ENCODE data around the gene MYO18A.

Gene MYO18A

DNA sequence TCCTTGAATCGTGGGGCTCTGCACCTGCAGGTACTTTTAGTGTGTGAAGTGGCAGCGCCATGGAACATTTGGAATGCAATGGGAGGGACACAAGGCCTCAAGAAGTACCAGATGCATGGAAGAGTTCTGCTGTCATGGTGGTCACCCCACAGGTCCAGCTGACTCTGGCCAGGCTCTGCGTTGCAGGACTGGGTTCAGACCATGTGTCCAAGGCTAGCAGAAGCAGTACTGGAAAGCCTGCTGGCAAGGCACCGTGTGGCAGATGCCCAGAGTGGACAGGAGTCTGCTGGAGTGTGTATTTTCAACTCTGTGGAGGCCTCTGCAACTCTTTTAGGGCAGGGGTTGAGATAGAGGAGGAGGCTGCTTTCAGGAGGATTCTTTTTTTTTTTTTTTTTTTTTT, 135.2 kb downstream of the MYO18A start:
- no peak for DNase-seq

DNA sequence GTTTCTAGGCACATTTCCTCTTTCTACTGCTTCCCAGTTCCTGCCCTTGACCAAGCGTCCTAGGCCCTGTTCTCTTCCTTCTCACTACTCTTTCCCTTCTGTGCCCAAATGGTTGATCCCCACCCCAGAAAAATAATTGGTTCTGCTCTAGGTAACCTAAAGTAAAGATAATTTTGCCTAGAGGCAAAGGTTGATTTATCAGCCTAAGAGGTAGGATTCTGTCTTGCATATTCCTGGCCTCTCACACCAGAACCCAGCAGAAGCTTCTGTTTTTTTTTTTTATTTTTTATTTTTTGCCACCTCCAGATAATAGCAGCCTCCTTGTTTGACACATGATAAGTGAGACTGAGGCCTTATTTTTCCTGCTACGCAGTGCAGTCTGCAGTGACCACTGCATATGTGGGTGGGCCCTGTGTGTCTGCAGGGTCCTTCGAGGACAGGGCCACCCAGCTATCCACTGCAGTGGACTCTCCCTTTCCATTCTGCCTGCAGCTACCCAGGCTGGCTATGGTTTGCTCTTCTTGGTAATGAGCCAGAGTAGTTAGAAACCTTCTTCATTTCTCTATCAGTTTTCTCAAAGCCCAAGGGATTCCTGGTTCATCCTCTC, 136.6 kb downstream of the MYO18A start:
- no peak for DNase-seq

DNA sequence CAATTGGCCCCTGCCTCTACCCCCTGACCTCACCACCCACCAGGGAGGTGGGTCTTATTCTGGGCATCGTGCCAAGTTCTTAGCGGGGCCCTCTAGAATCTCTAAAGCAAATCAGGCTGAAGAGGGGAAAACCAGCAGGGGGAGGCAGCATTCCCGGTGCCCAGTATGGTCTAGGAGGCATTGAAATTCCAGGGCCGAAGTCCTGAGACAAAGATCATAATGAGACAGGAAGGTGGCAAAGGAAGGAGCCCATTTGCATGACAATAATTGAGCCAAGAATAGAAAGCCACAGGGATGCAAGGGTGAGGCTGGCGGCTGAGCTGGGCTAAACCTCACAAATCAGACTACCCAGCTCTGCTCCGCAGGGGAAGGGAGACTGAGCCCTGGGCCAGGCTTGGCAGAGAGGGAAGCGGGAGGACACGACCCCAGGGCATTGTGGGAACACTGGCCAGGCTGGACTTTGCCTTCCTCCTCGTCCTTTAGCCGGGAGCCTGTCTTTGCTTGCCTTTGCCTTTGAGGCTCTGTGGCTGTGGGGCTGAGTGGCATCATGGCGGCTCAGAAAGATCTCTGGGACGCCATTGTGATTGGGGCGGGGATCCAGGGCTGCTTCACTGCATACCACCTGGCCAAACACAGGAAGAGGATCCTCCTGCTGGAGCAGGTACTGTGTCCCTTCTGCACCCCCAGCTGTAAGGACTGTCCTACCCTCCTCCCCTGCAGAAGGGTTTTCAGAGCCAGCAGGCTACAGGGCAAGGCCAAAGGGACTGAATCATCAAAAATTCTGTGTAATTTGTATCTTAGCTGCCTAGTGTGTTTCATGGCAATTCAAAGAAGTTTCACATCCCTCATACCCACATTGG, 137.3 kb downstream of the MYO18A start, which contains the start of gene PIPOX:
Gene PIPOX (plus strand): TSS at position 463 of the 860 bp plus-strand sequence. CDS start 85 bp downstream, at position 548.
- DNase-seq = peak; percentile 56

DNA sequence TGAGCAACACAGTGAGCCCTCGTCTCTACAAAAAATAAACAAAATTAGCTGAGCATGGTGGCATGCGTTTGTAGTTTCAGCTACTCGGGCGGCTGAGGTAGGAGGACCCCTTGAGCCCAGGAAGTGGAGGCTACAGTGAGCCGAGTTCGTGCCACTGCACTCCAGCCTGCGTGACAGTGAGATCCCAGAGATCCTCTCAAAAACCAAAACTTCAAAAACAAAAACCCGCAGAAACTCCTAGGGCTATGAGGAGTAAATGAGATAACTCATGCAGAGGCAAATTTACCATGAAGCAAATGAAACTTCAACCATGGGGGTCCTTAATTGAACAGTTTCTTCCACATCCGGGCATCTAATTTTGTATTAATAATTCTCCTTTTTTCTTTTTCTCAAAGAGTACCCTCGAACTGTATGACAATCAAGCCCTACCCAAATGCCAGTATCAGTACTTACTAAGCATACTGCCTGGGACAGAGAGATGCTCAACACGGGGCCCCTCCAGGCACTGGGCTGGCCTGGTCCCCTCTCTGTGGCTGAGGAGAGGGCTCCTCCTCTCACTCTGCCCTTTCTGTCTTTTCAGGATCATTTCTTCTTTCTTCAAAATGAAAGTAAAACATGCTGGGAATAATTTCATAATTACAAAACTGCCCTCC, 138.0 kb downstream of the MYO18A start:
- DNase-seq = no peak

DNA sequence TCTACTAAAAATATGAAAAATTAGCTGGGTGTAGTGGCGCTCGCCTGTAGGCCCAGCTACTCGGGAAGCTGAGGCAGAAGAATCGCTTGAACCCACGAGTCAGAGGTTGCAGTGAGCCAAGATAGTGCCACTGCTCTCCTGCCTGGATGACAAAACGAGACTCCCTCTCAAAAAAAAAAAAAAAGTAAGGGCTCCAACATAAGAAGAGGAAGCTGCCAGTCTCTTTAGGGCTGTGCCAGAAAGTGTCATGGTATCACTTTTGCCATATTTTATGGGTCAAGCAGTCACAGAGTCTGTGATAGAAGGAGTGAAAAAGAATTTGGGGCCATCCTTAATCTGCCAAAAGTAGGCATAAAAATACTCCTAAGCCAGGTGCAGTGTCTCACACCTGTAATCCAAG, 138.6 kb downstream of the MYO18A start:
- no peak for DNase-seq

DNA sequence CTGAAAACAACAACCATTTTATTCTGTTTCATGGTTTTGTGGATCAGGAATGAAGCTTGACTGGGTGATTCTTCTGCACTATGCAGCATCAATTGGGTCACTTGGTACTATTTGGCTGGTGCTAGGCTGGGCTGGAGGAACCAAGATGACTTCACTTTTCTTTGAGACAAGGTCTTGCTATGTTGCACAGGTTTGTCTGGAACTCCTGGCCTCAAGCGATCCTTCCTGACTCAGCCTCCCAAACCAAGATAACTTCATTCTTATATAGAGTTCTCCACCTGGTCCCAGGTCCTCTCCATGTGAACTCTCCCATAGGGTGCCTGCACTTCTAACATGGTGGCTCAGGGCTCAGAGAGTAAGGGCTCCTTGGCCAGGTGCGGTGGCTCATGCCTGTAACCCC, 139.1 kb downstream of the MYO18A start:
- no peak for DNase-seq

DNA sequence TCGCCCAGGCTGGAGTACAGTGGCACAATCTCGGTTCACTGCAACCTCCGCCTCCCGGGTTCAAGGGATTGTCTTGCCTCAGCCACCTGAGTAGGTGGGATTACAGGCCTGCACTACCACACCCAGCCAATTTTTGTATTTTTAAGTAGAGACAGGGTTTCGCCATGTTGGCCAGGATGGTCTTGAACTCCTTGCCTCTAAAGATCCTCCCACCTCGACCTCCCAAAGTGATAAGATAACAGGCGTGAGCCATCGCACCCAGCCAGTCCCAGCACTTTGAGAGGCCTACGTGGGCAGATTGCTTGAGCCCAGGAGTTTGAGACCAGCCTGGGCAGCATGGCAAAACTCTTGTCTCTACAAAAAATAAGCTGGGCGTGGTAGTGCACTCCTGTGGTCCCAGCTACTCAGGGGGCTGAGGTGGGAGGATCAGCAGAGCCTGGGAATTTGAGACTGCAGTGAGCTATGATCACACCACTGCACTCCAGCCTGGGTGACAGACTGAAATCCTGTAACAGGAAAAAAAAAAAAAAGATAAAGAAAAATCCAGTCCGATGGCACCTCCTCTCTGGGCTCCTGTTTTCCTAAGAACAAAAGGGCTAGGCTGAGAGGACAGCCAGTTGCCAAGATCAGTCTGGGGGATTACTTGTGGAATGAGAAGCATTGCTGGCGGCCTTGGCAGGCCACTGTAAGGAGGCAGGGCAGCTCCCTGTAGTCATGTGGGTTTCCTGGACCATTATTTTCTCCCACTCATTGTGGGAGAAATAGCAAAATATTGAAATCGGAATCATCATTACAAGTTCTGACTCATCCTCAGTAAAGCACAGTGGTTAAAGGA, 140.2 kb downstream of the MYO18A start:
- no peak for DNase-seq

DNA sequence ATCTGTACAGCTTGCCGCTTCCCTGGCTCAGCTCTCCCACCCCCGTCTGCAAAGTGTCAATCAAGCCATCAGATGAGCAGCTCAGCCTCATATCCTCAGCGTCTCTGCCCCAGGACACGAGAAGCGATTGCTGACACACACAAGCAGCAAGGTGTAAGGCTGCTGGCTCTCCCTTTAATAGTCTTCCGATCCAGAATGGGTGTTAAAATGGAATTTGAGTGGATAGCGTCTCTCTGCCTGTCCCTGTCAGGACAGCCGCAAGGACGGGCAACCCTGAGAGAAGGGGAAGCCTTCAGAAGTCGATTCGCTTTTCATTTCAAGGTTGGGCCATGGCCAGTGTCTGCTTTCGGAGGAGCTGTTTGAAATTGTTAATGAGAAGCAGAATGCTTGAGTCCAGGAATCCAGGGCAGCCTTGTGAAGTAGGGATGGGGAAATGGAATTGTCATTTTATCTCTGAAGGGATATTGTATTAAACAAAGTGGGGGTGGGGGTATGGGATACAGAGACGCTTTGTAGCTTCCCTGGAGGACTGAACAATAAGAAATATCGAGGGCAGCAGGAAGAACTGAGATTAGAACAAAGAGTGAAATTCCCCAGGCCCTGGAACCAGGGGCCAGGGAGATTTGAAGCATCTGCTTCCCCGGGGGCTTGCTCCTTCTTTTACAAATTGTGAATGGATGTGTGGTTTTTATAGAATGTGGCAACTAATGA, 142.0 kb downstream of the MYO18A start:
- DNase-seq = no peak

DNA sequence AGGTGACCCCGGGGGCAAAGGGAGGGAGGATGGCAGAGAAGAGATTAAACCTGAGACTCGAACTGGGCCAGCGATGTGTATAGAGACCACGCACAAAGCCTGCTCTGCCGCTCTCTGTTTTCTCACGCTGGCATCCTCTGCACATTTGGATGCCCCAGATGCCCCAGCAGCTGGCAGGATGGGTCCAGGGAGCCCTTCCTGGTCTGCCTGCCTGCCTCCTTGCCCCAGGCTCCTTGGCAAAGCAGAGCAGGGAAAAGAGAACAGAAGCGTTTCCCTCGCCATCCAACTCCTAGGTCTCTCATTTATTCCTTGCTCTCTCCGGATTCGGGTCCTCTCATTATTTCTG, 142.5 kb downstream of the MYO18A start:
- no peak for DNase-seq

DNA sequence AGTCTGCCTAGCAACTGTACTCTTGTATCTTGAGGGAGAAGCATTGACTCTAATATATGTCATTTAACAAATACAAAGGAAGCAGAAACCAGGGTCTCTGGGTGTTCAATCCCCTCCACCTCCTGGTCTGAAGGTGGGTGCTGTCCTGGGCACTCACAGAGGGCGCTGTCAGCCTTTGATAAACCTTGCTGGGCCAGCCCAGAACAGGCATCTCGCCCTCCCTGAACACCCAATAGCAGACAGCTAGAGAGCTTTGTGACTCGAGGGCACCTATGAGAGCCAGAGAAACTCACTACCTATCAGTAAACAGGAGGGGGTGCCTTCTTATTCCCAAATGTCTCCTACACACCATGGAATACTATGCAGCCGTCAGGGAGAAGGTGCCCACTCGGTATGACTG, 143.6 kb downstream of the MYO18A start:
- DNase-seq = no peak

DNA sequence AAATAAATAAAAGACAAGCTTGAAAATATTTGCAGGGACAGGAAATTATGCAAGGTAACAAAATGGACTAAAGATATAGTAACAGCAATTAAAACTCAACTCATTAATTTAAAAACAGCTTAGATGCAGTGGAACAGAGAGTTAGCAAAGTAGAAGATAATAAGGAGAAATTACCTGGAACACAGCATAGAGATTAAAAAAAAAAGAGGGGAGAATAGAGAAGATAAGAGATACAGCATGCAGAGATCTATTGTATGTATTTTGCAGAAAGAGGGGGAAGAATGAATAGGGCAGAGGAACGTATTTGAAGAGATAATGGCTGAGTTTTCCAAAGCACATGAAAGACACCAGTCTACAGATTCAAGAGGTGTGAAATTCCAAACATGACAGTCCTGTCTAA, 145.7 kb downstream of the MYO18A start:
- DNase-seq = no peak

DNA sequence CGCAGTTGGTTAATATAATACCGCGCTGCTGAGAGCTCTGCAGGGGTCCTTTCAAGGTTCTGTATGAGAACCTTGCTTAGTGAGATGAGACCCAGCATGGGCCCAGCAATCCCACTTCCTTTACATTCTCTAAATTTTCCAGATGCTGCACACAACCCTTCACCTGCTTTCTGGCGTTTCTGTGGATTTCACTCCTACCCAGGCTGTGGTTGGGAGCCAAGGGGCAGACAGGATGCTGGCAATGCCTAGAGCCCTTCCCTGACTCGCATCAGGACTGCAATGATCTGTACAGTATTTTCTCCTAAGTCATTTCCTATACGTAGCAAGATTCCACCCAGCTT, 147.4 kb downstream of the MYO18A start:
- DNase-seq = no peak

DNA sequence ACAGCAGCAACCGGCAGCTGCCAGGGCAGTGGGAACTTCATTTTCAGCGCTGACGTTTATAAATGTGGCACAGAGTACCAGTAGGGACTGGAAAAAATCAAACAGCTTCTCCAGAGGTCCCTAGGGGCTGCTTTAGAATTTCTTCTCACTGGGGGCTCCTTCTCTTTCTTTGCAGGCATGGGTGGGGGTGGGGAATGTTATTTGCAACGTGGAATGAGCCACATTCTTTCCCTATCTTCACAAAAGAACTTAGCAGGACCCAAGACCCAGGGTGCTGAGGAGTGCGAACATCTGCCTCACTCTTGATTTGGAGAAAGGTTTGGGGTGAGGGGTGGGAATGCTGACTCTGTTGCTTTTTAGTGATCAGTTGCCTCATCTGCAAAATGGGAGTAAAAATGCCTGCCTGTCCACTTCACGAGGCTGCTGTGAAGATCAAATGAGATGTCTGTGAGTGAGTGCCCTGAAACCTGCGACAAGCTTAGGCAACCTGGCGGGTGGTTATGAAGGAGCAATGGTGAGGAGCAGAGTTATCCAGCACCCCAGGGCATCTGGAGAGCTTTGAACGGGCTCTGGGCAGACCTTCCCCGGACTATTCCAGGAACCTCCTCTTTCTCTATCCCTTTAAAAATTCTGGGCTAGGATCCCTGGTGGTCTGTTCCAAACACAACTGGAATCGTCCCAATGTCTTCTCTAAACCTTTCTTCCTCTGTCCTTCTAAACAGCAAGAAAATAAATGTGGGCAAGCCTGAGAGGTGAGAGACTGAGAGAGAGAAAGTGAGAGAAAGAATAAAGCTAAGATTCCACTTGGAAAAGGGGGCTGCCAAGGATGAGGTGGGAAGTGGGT, 148.0 kb downstream of the MYO18A start:
- DNase-seq = no peak

DNA sequence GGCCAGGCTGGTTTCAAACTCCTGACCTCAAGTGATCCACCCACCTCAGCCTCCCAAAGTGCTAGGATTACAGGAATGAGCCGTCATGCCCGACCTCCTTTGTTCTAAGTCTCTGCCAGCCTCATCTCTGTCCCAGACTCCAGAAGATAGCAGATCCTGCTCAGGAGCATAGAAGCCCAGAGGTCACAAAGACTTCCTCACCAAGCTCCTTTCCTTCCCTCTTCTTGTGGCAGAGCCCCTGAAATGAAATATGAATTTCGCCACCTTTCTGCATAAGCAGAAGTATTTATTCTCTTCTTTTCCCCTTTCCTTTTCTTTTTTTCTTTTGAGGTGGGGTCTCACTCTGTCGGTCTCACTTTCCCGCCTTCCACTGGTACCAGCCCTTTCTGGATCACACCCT, 148.7 kb downstream of the MYO18A start:
- no peak for DNase-seq

DNA sequence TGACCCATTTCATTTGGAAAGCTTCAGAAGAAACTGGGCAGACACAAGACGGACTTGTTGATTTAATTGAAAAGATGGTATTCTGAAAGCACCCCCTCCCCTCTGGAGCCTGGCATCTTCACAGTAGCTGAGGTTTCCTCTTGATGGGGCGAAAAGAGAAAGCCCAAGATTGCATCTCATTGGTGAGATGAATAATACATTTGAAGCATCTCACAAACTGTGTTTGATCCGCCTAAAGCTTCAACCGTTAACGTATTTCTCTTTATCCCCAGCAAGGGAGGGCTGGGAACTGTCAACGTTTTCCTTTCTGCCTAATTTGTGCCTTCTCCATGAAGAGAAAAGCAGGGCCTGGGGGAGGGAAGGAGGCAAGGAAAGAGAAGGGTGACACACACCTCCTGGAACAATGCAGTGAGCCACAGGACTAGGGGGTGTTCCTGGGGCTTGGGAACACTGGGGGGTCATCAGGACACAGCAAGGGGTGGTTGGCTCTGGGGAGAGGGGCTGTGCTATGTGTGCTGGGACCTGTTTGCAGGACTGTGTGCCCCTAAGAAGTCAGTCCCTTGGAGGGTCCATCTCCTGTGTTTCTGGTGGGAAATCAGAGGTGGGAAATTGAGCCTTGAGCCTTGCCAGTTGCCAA, 155.8 kb downstream of the MYO18A start:
- DNase-seq = no peak

DNA sequence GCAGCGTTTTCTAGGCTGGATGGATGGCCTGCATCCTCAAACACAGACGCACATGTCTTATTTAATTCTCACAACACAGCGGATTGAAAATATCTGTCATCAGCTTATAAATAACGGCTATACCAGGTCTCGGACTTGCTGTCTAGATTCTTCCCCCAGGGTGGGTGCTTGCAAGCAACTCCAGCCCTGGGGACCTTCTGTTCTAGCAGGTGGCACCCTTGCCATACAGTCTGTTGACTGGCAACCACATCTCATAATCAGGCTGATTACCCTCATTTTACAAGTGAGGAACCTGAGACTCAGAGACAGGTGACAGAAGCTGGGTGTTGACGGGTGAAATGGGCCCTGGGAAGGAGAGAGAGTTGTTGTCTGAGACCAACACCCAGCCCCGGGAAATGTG, 158.1 kb downstream of the MYO18A start:
- no peak for DNase-seq

DNA sequence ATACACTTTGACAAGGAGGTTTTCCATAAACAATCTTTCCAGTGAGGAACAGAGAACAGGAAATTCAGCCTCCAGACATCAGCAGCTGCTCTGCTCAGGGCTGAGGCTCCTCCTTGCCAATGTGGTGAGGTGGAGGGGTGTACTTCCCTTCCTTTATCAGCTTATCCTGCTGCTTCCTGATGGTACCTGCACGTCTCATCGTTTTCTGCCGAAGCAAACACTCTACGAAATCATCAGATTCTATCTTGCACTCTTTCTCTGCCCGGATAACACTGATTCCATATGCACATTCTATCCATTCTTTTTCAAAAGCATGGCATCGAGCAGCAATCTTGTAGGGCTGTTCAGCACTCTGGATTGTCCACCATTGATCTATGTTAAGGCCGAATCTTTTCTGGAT, 159.0 kb downstream of the MYO18A start:
- no peak for DNase-seq
